HG03039 (cell line): ENCODE data around the gene MSANTD1.

Experiments used
- ATAC-seq: cut with Tn5 transposase; IDR thresholded peaks from one replicate; pipeline ENCODE4 v1.9.1; 2021; ENCODE audit warnings: mild to moderate bottlenecking, moderate library complexity; ENCODE audit not compliant: unreplicated experiment

MSANTD1 gene

GRCh38 chr4:3215733-3216132 is 33.2 kb upstream of the MSANTD1 start:
- ATAC-seq, result no peak

- no peak for ATAC-seq
Measured at GRCh38 chr4:3217266-3217665, 31.7 kb upstream of the MSANTD1 start.

DNA sequence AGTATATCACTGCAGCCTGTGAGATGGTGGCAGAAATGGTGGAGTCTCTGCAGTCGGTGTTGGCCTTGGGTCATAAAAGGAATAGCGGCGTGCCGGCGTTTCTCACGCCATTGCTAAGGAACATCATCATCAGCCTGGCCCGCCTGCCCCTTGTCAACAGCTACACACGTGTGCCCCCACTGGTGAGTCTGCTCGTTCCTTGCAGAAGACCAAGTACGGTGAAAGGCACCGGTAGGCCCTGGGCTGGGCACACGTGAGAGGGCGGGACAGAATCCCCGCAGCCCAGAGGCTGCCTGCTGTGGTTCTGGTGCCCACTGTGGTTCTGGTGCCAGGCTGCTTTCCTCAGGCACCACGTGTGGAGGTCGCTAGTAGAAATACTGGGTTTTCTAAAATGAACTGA is 31.2 kb upstream of the MSANTD1 start:
- ATAC-seq, result no peak

DNA sequence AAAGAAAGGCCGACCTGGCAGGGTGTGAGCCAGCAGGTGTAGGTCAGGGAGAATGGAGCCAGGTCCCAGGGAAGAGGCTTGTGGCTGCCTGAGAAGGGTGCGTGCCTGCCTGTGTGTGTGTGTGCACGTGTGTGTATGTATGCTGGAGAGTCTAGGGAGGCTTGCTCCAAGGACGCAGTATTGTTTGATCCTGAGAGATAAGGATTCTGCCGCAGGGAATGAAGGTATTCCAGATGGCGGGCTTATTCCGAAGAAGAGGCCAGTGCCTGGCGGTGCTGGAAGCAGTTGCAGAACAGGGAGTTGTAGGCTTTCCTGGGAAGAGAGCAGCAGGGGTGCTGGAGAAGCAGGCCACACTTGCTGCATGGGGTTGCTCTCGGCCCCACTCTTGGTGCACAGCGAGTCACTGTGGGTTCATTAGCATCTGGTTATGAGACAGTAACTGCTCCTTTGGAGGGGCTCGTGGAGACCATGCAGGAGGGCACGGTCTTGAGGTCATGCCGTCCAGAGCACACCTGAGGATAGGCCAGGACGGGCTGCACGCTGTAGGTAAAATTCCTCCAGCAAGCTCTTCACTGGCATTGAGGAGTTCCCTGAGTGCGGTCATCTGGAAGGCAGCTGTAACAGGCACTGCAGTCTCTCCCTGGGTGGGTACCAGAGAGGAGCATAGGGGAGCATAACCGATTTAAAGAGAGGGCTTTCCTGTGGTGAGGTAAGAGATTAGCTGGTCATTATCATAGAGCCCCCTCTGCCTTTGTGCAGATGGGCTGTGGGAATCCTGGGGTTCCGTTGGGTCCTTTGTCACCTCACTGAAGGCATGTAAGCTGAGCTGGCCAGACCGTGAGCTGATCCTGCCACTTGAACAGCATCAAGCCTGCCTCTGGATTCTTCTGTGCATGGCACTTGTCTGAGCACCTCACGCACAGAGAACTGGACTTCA is 29.9 kb upstream of the MSANTD1 start:
- no peak for ATAC-seq

- ATAC-seq, result no peak
Measured at GRCh38 chr4:3219761-3220475, 29.0 kb upstream of the MSANTD1 start.

DNA sequence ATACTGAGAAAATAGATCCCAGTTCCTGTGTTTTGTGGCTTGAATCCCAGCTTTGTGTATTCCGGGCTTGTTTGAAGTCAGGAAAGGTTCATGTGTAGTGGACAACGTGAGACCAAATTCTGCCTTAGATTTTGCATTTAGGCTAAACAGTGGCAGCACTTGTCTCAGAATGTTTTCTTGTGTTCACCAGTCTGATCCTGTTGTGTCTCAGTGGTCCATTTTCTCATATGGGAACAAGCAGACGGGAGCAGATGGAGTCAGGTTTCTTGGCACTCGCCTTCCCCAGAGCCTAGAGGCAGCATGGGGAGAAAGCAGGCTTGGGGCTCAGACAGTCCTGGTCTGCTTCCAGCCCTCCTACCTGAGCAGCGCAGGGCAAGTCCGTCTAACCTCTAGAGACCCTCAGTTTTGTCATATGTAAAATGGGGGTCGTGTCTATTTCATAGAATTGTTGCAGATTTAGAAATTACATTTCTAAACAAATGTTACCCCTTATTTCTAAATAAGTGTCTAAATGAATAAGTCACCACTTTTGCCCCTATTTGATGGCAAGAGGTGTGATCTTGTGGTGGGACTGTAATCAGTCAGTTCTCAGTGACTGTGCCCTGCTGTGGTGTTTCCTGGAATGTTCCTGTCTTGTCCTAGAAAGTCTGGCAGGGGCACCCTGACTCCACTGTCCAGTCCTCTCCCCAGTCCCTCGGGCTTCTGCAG is 28.3 kb upstream of the MSANTD1 start:
- ATAC-seq, result no peak

- ATAC-seq, result no peak
Measured at GRCh38 chr4:3221184-3221494, 27.8 kb upstream of the MSANTD1 start.

- no peak for ATAC-seq
Measured at GRCh38 chr4:3221996-3222395, 27.0 kb upstream of the MSANTD1 start.

- no peak for ATAC-seq
Measured at GRCh38 chr4:3223346-3223745, 25.6 kb upstream of the MSANTD1 start.

DNA sequence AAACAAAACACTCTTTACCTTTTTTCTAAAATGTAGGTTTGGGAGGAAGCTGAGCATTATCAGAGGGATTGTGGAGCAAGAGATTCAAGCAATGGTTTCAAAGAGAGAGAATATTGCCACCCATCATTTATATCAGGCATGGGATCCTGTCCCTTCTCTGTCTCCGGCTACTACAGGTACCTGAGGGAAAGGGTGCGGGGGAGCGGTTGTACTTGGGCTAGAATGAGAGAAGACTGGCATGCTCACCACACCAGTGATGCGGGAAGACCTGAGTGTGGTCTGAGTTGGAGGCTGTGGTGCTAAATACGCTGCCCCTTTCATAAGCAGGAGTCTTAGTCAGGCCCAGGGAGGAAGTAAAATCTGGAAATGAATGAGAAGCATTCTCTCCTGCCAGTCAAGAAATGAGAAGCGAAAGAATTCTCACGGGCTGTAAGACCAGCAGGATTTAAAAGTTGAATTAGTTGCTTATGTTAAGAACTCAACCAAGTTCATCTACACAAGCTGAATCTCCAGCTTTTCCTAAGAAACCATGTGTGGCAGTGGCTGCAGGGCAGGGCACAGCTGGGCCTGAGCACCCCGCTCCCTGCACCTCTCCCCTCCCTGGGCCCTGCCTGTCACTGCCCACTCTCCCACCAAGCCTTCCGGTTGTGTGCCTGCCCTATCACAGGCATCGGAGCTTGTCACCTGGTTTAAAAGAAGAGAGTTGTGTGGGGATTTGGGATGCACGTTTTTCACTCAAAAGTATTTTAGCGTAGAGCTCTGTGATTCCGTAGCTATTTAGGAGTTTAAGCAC is 24.8 kb upstream of the MSANTD1 start:
- ATAC-seq, result no peak

- ATAC-seq, result no peak
Measured at GRCh38 chr4:3225071-3225850, 23.7 kb upstream of the MSANTD1 start.

- no peak for ATAC-seq
Measured at GRCh38 chr4:3225936-3226335, 23.0 kb upstream of the MSANTD1 start.

GRCh38 chr4:3226467-3226866 is 22.5 kb upstream of the MSANTD1 start:
- ATAC-seq, result no peak

GRCh38 chr4:3226944-3227343 is 22.0 kb upstream of the MSANTD1 start:
- no peak for ATAC-seq

DNA sequence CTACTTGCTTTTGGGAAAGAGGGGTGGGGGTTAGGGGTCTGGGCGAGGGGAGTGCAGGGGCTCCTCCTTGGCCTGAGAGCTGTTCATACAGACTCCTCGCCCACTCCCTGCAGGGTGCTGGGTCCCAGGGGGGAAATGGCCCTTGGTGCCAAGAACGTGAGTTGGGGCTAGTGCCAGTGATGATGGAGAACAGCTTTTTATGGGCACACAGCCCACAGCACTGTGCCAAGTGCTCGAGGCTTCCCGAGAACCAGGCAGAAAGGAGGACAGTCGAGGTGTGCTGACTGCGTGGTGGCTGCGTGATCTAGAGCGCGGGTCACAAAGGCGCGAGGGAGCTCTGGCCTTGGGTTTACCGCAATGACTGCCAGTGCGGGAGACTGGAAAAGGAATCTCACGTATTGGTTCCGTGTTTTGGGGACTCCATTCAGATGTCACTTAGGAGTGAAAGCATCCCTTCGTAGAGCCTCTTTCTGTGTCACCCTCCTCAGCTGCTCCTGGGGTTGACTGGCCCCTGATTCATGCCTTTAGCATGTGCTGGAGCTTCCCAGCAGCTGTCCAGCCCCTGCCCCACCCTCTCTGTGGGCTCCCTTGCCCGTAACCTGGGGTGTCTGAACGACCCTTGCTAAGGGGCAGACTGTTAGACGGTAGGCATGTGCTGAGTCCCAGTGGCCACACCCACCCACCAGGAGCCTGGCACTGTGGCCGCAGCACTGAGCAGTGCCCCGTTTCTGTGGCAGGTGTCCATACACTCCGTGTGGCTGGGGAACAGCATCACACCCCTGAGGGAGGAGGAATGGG is 20.9 kb upstream of the MSANTD1 start:
- no peak for ATAC-seq

DNA sequence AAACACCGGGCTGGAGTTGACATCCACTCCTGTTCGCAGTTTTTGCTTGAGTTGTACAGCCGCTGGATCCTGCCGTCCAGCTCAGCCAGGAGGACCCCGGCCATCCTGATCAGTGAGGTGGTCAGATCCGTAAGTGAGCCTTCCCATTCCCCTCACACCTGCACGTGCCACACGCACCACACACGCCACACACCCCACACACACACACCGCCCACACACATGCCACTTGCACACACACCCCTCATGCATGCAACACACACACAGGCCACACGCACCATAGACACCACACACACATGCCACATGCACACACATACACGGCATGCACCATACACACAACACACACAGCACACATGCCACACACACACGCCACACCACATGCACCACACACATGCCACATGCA is 20.1 kb upstream of the MSANTD1 start:
- ATAC-seq, result no peak

- no peak for ATAC-seq
Measured at GRCh38 chr4:3229328-3229727, 19.6 kb upstream of the MSANTD1 start.

- ATAC-seq, result no peak
Measured at GRCh38 chr4:3229964-3230363, 19.0 kb upstream of the MSANTD1 start.

- no peak for ATAC-seq
Measured at GRCh38 chr4:3231471-3231870, 17.5 kb upstream of the MSANTD1 start.
